Fibroblast of villous mesenchyme (primary cell): ENCODE data around the gene TMEM213. TPM values are rescaled to one million over a fixed set of nuclear protein-coding genes. Genes with fewer than 3 reads are reported as not detected.

ENCODE experiments used
- DNase-seq: peaks from one replicate; pipeline ENCODE4 v3.0.0-alpha.2; 2010; ENCODE audit warnings: low read depth
- H3K4me3 ChIP-seq: 2 replicates; pipeline ENCODE4 v1.5.1; 2011; ENCODE audit warnings: low read depth, mild to moderate bottlenecking, low read length
- CTCF ChIP-seq: IDR thresholded peaks from 2 replicates; pipeline ENCODE4 v1.5.1; 2012; ENCODE audit warnings: low read depth, mild to moderate bottlenecking, low read length; ENCODE audit not compliant: insufficient read depth
- total RNA-seq: library from RNA; depleted of rRNA; stranded (reverse); fragments of >200 nt; gene quantifications from 2 replicates; pipeline ENCODE4 v1.2.3, GENCODE V29; 2012

Gene TMEM213
- total RNA-seq, 1 donor: not detected

- no peak for TF ChIP-seq CTCF
- H3K4me3 ChIP-seq: no peak overlapping the region
- no peak for DNase-seq
Observed at GRCh38 chr7:138878051-138878450, 80.3 kb downstream of the TMEM213 start.

- no peak for TF ChIP-seq CTCF
- no peak for DNase-seq
- no peak overlapping the region for H3K4me3 ChIP-seq
Observed at GRCh38 chr7:138878856-138879255, 81.1 kb downstream of the TMEM213 start.

GRCh38 chr7:138879356-138879755, 81.6 kb downstream of the TMEM213 start:
- H3K4me3 ChIP-seq: no peak overlapping the region
- TF ChIP-seq CTCF: no peak
- DNase-seq: no peak

GRCh38 chr7:138880881-138881578, 83.2 kb downstream of the TMEM213 start:
- TF ChIP-seq CTCF: no peak
- H3K4me3 ChIP-seq: no peak overlapping the region
- no peak for DNase-seq

GRCh38 chr7:138881579-138882188, 83.9 kb downstream of the TMEM213 start:
- DNase-seq: no peak
- no peak for TF ChIP-seq CTCF
- no peak overlapping the region for H3K4me3 ChIP-seq

GRCh38 chr7:138882249-138882648, 84.5 kb downstream of the TMEM213 start:
- TF ChIP-seq CTCF: no peak
- no peak overlapping the region for H3K4me3 ChIP-seq
- DNase-seq: no peak
